ENCODE measurements around the gene THOC7. TPM values are rescaled to one million over a fixed set of nuclear protein-coding genes. Genes with fewer than 3 reads are reported as not detected.

Gene THOC7
- polyA plus RNA-seq, 1 experiment = 84.3 TPM

- ChIA-PET CTCF (interaction anchor here (1.2 kb wide), 1 partner anchor 19 kb away, joined by 5 read pairs; no protein-coding TSS in a partner anchor), POLR2A (no interaction called here)
- DNase-seq (ENCODE audit: low read depth, low spot score) = no peak
- TF ChIP-seq CTCF (IDR thresholded peaks at IDR 0.05; ENCODE audit: low read depth, low read length) = no peak
- no peaks in the 10 kb centered on the region for H3K9me3 ChIP-seq (ENCODE audit: control insufficient read depth, insufficient read depth, low read length)
- H3K4me3 ChIP-seq (ENCODE audit: low read depth, low read length) = no peak overlapping the region
- no peak overlapping the region for H3K27ac ChIP-seq (ENCODE audit: low read depth, low read length)
- H3K27me3 ChIP-seq (ENCODE audit: control insufficient read depth, insufficient read depth, low read length) = no peaks in the 10 kb centered on the region
Observed at GRCh38 chr3:63798949-63799348, 64.7 kb downstream of the THOC7 start.

GRCh38 chr3:63798544-63798943 is 65.1 kb downstream of the THOC7 start:
- H3K27ac ChIP-seq (ENCODE audit: low read depth, low read length) = no peak overlapping the region
- H3K9me3 ChIP-seq (ENCODE audit: control insufficient read depth, insufficient read depth, low read length) = no peaks in the 10 kb centered on the region
- H3K27me3 ChIP-seq (ENCODE audit: control insufficient read depth, insufficient read depth, low read length) = peaks cover 1% of the 10 kb centered on the region
- DNase-seq (ENCODE audit: low read depth, low spot score) = no peak
- no peak for TF ChIP-seq CTCF (IDR thresholded peaks at IDR 0.05; ENCODE audit: low read depth, low read length)
- H3K4me3 ChIP-seq (ENCODE audit: low read depth, low read length) = no peak overlapping the region
- POLR2A ChIA-PET = no interaction called here
- CTCF ChIA-PET = interaction anchor here (1.2 kb wide), 1 partner anchor 20 kb away, joined by 5 read pairs; no protein-coding TSS in a partner anchor

- ChIA-PET POLR2A (no interaction called here), CTCF (no interaction called here)
- H3K27ac ChIP-seq (ENCODE audit: low read depth, low read length) = no peak overlapping the region
- no peak overlapping the region for H3K4me3 ChIP-seq (ENCODE audit: low read depth, low read length)
- no peaks in the 10 kb centered on the region for H3K9me3 ChIP-seq (ENCODE audit: control insufficient read depth, insufficient read depth, low read length)
- TF ChIP-seq CTCF (IDR thresholded peaks at IDR 0.05; ENCODE audit: low read depth, low read length) = no peak
- peaks cover 3% of the 10 kb centered on the region for H3K27me3 ChIP-seq (ENCODE audit: control insufficient read depth, insufficient read depth, low read length)
- no peak for DNase-seq (ENCODE audit: low read depth, low spot score)
Observed at GRCh38 chr3:63795438-63795837, 68.2 kb downstream of the THOC7 start.

- POLR2A ChIA-PET = interaction anchor here (1.0 kb wide), 1 partner anchor 67 kb away, joined by 3 read pairs; no protein-coding TSS in a partner anchor
- CTCF ChIA-PET = interaction anchor here (3.2 kb wide), 1 partner anchor 442 kb away, joined by 29 read pairs; no protein-coding TSS in a partner anchor
Observed at GRCh38 chr3:63791974-63792373, 71.6 kb downstream of the THOC7 start.

More at GRCh38 chr3:63791974-63792373, 71.6 kb downstream of the THOC7 start:
- Histone ChIP-seq H3K27ac (ENCODE audit: low read depth, low read length) (no peak overlapping the region), H3K4me3 (ENCODE audit: low read depth, low read length) (no peak overlapping the region), H3K9me3 (ENCODE audit: control insufficient read depth, insufficient read depth, low read length) (no peaks in the 10 kb centered on the region), H3K27me3 (ENCODE audit: control insufficient read depth, insufficient read depth, low read length) (peaks cover 3% of the 10 kb centered on the region)
- peak; percentile 40 for TF ChIP-seq CTCF (IDR thresholded peaks at IDR 0.05; ENCODE audit: low read depth, low read length)
- DNase-seq (ENCODE audit: low read depth, low spot score) = no peak

Small RNA genes lying within 50 kb of the gene (small RNA-seq; reads per million reads assigned to genes)
- gene SCAANT1 (ENCODE audit: insufficient read length, low read depth) = not detected

Other genes starting within 250 kb of the THOC7 start
- not detected in 2 replicates for gene SNTN, start 211.1 kb downstream of the THOC7 start, polyA plus RNA-seq (2011; rRNA removed)
- not detected in 2 replicates for gene C3orf49, start 44.5 kb downstream of the THOC7 start, polyA plus RNA-seq (2011; rRNA removed)
- gene ATXN7, start 62 bp upstream of the THOC7 start, polyA plus RNA-seq (2011; rRNA removed) = 10.7 and 15.0 TPM in 2 replicates
- gene SCAANT1, start 48.6 kb upstream of the THOC7 start, polyA plus RNA-seq (2011; rRNA removed) = not detected in 2 replicates
- 69.4 and 83.6 TPM in 2 replicates for gene PSMD6, start 159.7 kb upstream of the THOC7 start, polyA plus RNA-seq (2011; rRNA removed)